Measurements from ENCODE around the gene ST6GAL1. TPM values are rescaled to one million over a fixed set of nuclear protein-coding genes. Genes with fewer than 3 reads are reported as not detected.
A peak's percentile ranks its signal among the peaks of the same experiment; 100 is the strongest.

ST6GAL1 gene
- polyA plus RNA-seq, 3 donors = 19.0 to 24.4 (median 20.5) TPM

GRCh38 chr3:186979852-186980251, 49.5 kb downstream of the ST6GAL1 start:
- no peak overlapping the region for H3K27ac Mint-ChIP-seq
- no peak for TF ChIP-seq CTCF (IDR thresholded peaks at IDR 0.05)
- no peak overlapping the region for H3K4me3 Mint-ChIP-seq
- H3K79me2 ChIP-seq (ENCODE audit: insufficient read depth, low read length) = no peaks in the 10 kb centered on the region
- H4K20me1 ChIP-seq (ENCODE audit: insufficient read depth, low read length) = no peaks in the 10 kb centered on the region
- DNase-seq = no peak
- peaks cover 12 to 65% of the 10 kb centered on the region in 2 donors for H3K36me3 ChIP-seq (replicated peaks in 1 of 2; ENCODE audit: control insufficient read depth in 1 of 2, insufficient read depth in 2 of 2, low read length in 2 of 2)
- H3K27ac ChIP-seq (ENCODE audit: low read depth in 1 of 2, low read length in 2 of 2) = no peak overlapping the region
- H2AFZ ChIP-seq (ENCODE audit: insufficient read depth, low read depth, low read length, poor library complexity, severe bottlenecking) = no peak overlapping the region
- H3K9ac ChIP-seq (ENCODE audit: insufficient read depth, low read length, poor library complexity, severe bottlenecking) = no peak overlapping the region
- intact Hi-C loops (cut with micrococcal nuclease) = no loop called here
- H3K36me3 Mint-ChIP-seq = peaks cover 64 to 66% of the 10 kb centered on the region in 2 donors
- no peaks in the 10 kb centered on the region for H3K9me3 ChIP-seq (replicated peaks in 1 of 2; ENCODE audit: control insufficient read depth in 1 of 2, insufficient read depth in 1 of 2, low read length in 2 of 2)
- peaks cover 1 to 11% of the 10 kb centered on the region in 2 donors for H3K4me1 ChIP-seq (ENCODE audit: control insufficient read depth in 1 of 2, insufficient read depth in 2 of 2, low read length in 2 of 2)
- H3K27me3 ChIP-seq (ENCODE audit: control insufficient read depth in 2 of 2, insufficient read depth in 2 of 2, low read length in 2 of 2) = no peaks in the 10 kb centered on the region
- H3K4me2 ChIP-seq (replicated peaks; ENCODE audit: extremely low read depth, low read length, poor library complexity, severe bottlenecking) = no peak overlapping the region
- H3K4me1 Mint-ChIP-seq = peaks cover 17% of the 10 kb centered on the region
- WGBS (ENCODE audit: insufficient coverage) = 100% methylated on average over 1 of the region's 3 CpGs
- no peak overlapping the region for H3K4me3 ChIP-seq (replicated peaks in 1 of 3; ENCODE audit: low read depth in 2 of 3, low read length in 3 of 3)
- peaks cover 0 to 1% (median 0%) of the 10 kb centered on the region in 3 donors for H3K27me3 Mint-ChIP-seq (ENCODE audit: low read depth in 3 of 3)
- H3K9me3 Mint-ChIP-seq = peaks cover 0 to 2% (median 1%) of the 10 kb centered on the region in 7 donors

GRCh38 chr3:186980989-186981388, 50.7 kb downstream of the ST6GAL1 start:
- H3K4me3 ChIP-seq (replicated peaks in 1 of 3; ENCODE audit: low read depth in 2 of 3, low read length in 3 of 3) = no peak overlapping the region
- no peaks in the 10 kb centered on the region for H4K20me1 ChIP-seq (ENCODE audit: insufficient read depth, low read length)
- peaks cover 13 to 21% of the 10 kb centered on the region in 2 donors for H3K4me1 ChIP-seq (ENCODE audit: control insufficient read depth in 1 of 2, insufficient read depth in 2 of 2, low read length in 2 of 2)
- peaks cover 28% of the 10 kb centered on the region for H3K4me1 Mint-ChIP-seq
- H3K27ac ChIP-seq (ENCODE audit: low read depth in 1 of 2, low read length in 2 of 2) = peak overlapping the region in 1 of 2 donors; percentile 12
- H3K27me3 Mint-ChIP-seq (ENCODE audit: low read depth in 3 of 3) = no peaks in the 10 kb centered on the region
- H3K4me2 ChIP-seq (replicated peaks; ENCODE audit: extremely low read depth, low read length, poor library complexity, severe bottlenecking) = no peak overlapping the region
- no peaks in the 10 kb centered on the region for H3K27me3 ChIP-seq (ENCODE audit: control insufficient read depth in 2 of 2, insufficient read depth in 2 of 2, low read length in 2 of 2)
- H3K27ac Mint-ChIP-seq = no peak overlapping the region
- no peak overlapping the region for H2AFZ ChIP-seq (ENCODE audit: insufficient read depth, low read depth, low read length, poor library complexity, severe bottlenecking)
- H3K9me3 Mint-ChIP-seq = peaks cover 0 to 3% (median 1%) of the 10 kb centered on the region in 7 donors
- H3K4me3 Mint-ChIP-seq = no peak overlapping the region
- no peaks in the 10 kb centered on the region for H3K9me3 ChIP-seq (replicated peaks in 1 of 2; ENCODE audit: control insufficient read depth in 1 of 2, insufficient read depth in 1 of 2, low read length in 2 of 2)
- intact Hi-C loops (cut with micrococcal nuclease) = no loop called here
- no peak for TF ChIP-seq CTCF (IDR thresholded peaks at IDR 0.05)
- 68% methylated on average over 2 of the region's 2 CpGs for WGBS (ENCODE audit: insufficient coverage)
- peaks cover 53 to 55% of the 10 kb centered on the region in 2 donors for H3K36me3 Mint-ChIP-seq
- no peaks in the 10 kb centered on the region for H3K79me2 ChIP-seq (ENCODE audit: insufficient read depth, low read length)
- peaks cover 9 to 54% of the 10 kb centered on the region in 2 donors for H3K36me3 ChIP-seq (replicated peaks in 1 of 2; ENCODE audit: control insufficient read depth in 1 of 2, insufficient read depth in 2 of 2, low read length in 2 of 2)
- no peak overlapping the region for H3K9ac ChIP-seq (ENCODE audit: insufficient read depth, low read length, poor library complexity, severe bottlenecking)
- no peak for DNase-seq
